GM23338 (cell line): ENCODE results near the gene COL4A3.

ENCODE experiments used
- CREB1 ChIP-seq: fragments of 250-450 bp; sonication (Bioruptor Pico); IDR thresholded peaks from 2 replicates; pipeline ENCODE4 v1.5.0; 2020; ENCODE audit warnings: low read depth, mild to moderate bottlenecking, moderate library complexity
- CTCF ChIP-seq, 2 experiments: fragments of 200-600 bp in 1 of 2; sonication (generic) in 1 of 2; conservative IDR thresholded peaks; 2 replicates each; pipeline versions ENCODE4 v1.5.1 to v1.6.1; 2016 to 2017; ENCODE audit warnings: antibody characterized with exemption in 2 of 2, low read depth in 2 of 2, mild to moderate bottlenecking in 2 of 2, moderate library complexity in 1 of 2
- ETS1 ChIP-seq: IDR thresholded peaks from 2 replicates; pipeline ENCODE4 v1.6.1; 2016; ENCODE audit warnings: antibody characterized with exemption
- EZH2 ChIP-seq: fragments of 200-600 bp; sonication (generic); IDR thresholded peaks from one replicate; pipeline ENCODE4 v1.8.0; 2017; ENCODE audit warnings: antibody characterized with exemption, mild to moderate bottlenecking, low read depth; ENCODE audit not compliant: unreplicated experiment
- EZH2phosphoT487 ChIP-seq: fragments of 200-600 bp; sonication (generic); IDR thresholded peaks from one replicate; pipeline ENCODE4 v1.8.1; 2018; ENCODE audit warnings: antibody characterized with exemption; ENCODE audit not compliant: unreplicated experiment
- JUNB ChIP-seq: IDR thresholded peaks from one replicate; pipeline ENCODE4 v1.6.1; 2016; ENCODE audit warnings: antibody characterized with exemption; ENCODE audit not compliant: unreplicated experiment
- POLR2AphosphoS5 ChIP-seq: IDR thresholded peaks from 2 replicates; pipeline ENCODE4 v1.6.1; 2016; ENCODE audit warnings: antibody characterized with exemption, low read depth
- REST ChIP-seq: IDR thresholded peaks from one replicate; pipeline ENCODE4 v1.6.1; 2018; ENCODE audit warnings: antibody characterized with exemption; ENCODE audit not compliant: unreplicated experiment
- ZNF114 ChIP-seq: fragments of 250-450 bp; sonication (Bioruptor Pico); IDR thresholded peaks from 2 replicates; pipeline ENCODE4 v1.5.0; 2020; ENCODE audit warnings: mild to moderate bottlenecking, moderate library complexity

GRCh38 chr2:227344231-227344630 lies 179.8 kb downstream of the COL4A3 start:
- TF ChIP-seq CTCF (conservative IDR thresholded peaks at IDR 0.05; ENCODE audit: low read depth in 2 of 2), result no peak
- TF ChIP-seq REST, result no peak
- TF ChIP-seq POLR2AphosphoS5, result no peak
- TF ChIP-seq EZH2, result no peak
- TF ChIP-seq JUNB, result no peak
- no peak for TF ChIP-seq ETS1
- no peak for TF ChIP-seq EZH2phosphoT487
- TF ChIP-seq CREB1 (CRISPR knock-in tag), result no peak
- TF ChIP-seq ZNF114 (CRISPR knock-in tag), result no peak
